Panc1 (cell line): ENCODE results near the gene PHF19.

Source experiments
- POLR2AphosphoS5 ChIP-seq: IDR thresholded peaks from 2 replicates; pipeline ENCODE4 v1.6.1; 2012; ENCODE audit warnings: mild to moderate bottlenecking, low read depth, low read length, moderate library complexity
- SIN3A ChIP-seq: IDR thresholded peaks from 2 replicates; pipeline ENCODE4 v1.6.1; 2012; ENCODE audit warnings: low read depth, mild to moderate bottlenecking, low read length, moderate library complexity, borderline replicate concordance; ENCODE audit not compliant: insufficient read depth
- TF ChIP-seq, protein P1 (sequence below): fragments of 450-650 bp; IDR thresholded peaks from 2 replicates; pipeline ENCODE4 v1.5.1; 2017; ENCODE audit warnings: mild to moderate bottlenecking
- TF ChIP-seq, protein P2 (sequence below), 2 experiments: IDR thresholded peaks; 2 replicates each; pipeline ENCODE4 v1.6.1; 2011 to 2012; ENCODE audit warnings: low read depth in 2 of 2, control low read depth in 1 of 2, low read length in 1 of 2, mild to moderate bottlenecking in 1 of 2, moderate library complexity in 1 of 2; ENCODE audit not compliant: insufficient read depth in 1 of 2

DNA sequence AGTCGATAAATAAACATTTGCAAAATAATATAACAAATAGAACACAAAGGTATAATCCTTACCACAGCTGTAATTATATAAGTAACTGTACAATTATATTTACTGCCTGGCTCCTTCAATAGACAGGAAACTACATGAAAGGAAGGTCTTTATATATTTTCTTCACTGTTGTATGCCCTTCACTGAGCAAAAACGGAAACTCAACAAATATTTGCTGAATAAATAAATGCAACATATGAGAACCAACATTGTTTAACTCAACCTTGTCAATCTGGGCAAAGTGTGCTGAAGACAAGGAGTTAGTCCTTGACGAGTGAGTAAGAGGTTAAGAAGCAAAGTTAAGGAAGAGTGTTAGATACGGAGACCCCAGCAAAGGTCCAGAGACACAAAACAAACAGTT lies 56.9 kb downstream of the PHF19 start:
- TF ChIP-seq, protein P1, sequence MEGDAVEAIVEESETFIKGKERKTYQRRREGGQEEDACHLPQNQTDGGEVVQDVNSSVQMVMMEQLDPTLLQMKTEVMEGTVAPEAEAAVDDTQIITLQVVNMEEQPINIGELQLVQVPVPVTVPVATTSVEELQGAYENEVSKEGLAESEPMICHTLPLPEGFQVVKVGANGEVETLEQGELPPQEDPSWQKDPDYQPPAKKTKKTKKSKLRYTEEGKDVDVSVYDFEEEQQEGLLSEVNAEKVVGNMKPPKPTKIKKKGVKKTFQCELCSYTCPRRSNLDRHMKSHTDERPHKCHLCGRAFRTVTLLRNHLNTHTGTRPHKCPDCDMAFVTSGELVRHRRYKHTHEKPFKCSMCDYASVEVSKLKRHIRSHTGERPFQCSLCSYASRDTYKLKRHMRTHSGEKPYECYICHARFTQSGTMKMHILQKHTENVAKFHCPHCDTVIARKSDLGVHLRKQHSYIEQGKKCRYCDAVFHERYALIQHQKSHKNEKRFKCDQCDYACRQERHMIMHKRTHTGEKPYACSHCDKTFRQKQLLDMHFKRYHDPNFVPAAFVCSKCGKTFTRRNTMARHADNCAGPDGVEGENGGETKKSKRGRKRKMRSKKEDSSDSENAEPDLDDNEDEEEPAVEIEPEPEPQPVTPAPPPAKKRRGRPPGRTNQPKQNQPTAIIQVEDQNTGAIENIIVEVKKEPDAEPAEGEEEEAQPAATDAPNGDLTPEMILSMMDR, result no peak
- TF ChIP-seq SIN3A (no peak), POLR2AphosphoS5 (no peak)
- TF ChIP-seq, protein P2, sequence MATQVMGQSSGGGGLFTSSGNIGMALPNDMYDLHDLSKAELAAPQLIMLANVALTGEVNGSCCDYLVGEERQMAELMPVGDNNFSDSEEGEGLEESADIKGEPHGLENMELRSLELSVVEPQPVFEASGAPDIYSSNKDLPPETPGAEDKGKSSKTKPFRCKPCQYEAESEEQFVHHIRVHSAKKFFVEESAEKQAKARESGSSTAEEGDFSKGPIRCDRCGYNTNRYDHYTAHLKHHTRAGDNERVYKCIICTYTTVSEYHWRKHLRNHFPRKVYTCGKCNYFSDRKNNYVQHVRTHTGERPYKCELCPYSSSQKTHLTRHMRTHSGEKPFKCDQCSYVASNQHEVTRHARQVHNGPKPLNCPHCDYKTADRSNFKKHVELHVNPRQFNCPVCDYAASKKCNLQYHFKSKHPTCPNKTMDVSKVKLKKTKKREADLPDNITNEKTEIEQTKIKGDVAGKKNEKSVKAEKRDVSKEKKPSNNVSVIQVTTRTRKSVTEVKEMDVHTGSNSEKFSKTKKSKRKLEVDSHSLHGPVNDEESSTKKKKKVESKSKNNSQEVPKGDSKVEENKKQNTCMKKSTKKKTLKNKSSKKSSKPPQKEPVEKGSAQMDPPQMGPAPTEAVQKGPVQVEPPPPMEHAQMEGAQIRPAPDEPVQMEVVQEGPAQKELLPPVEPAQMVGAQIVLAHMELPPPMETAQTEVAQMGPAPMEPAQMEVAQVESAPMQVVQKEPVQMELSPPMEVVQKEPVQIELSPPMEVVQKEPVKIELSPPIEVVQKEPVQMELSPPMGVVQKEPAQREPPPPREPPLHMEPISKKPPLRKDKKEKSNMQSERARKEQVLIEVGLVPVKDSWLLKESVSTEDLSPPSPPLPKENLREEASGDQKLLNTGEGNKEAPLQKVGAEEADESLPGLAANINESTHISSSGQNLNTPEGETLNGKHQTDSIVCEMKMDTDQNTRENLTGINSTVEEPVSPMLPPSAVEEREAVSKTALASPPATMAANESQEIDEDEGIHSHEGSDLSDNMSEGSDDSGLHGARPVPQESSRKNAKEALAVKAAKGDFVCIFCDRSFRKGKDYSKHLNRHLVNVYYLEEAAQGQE (IDR thresholded peaks at IDR 0.05; ENCODE audit: insufficient read depth in 1 of 2, low read depth in 2 of 2, low read length in 1 of 2), result no peak
